CD8-positive, alpha-beta memory T cell (primary cell): ENCODE data around the gene CLDN17. TPM values are rescaled to one million over a fixed set of nuclear protein-coding genes. Genes with fewer than 3 reads are reported as not detected.

Source experiments
- CTCF ChIA-PET: fragments of 350-600 bp; sonication (Branson Sonifier 250); formaldehyde crosslinking; loops from one replicate; lab custom pipeline; 2021; ENCODE audit warnings: antibody characterized with exemption; lab: Charles Lee
- POLR2A ChIA-PET: fragments of 350-600 bp; sonication (Branson Sonifier 250); formaldehyde crosslinking; loops from one replicate; lab custom pipeline; 2021; ENCODE audit warnings: antibody characterized with exemption; lab: Charles Lee
- DNase-seq, 5 donors: peaks; one replicate each; pipeline versions ENCODE4 v3.0.0 to v3.0.0-alpha.2; 2020 to 2022; ENCODE audit warnings: mixed read lengths in 1 of 5
- H3K27ac ChIP-seq: one replicate; pipeline ENCODE4 v1.7.0; 2013; ENCODE audit warnings: low read depth, mild to moderate bottlenecking, low read length, moderate library complexity
- H3K27me3 ChIP-seq: 2 replicates; pipeline ENCODE4 v1.7.0; 2013; ENCODE audit warnings: low read length, mild to moderate bottlenecking; ENCODE audit not compliant: insufficient read depth, poor library complexity, severe bottlenecking
- H3K36me3 ChIP-seq: 2 replicates; pipeline ENCODE4 v1.7.0; 2013; ENCODE audit warnings: mild to moderate bottlenecking, low read length, moderate library complexity; ENCODE audit not compliant: insufficient read depth
- H3K4me1 ChIP-seq: 2 replicates; pipeline ENCODE4 v1.7.0; 2013; ENCODE audit warnings: mild to moderate bottlenecking, low read length, moderate library complexity; ENCODE audit not compliant: insufficient read depth
- H3K4me3 ChIP-seq: 2 replicates; pipeline ENCODE4 v1.7.0; 2013; ENCODE audit warnings: mild to moderate bottlenecking, low read length
- H3K9me3 ChIP-seq: 2 replicates; pipeline ENCODE4 v1.7.0; 2013; ENCODE audit warnings: mild to moderate bottlenecking, low read length
- H3K27ac Mint-ChIP-seq, 8 donors: one replicate each; pipeline ENCODE4 v1.8.0; 2020 to 2021; ENCODE audit warnings: mixed read lengths in 8 of 8, mild to moderate bottlenecking in 6 of 8, inconsistent platforms in 3 of 8, moderate library complexity in 3 of 8
- H3K27me3 Mint-ChIP-seq, 2 donors: one replicate each; pipeline ENCODE4 v1.8.0; 2020 to 2021; ENCODE audit warnings: mixed read lengths in 2 of 2, mild to moderate bottlenecking in 1 of 2, moderate library complexity in 1 of 2
- H3K36me3 Mint-ChIP-seq, 3 donors: one replicate each; pipeline ENCODE4 v1.8.0; 2020 to 2021; ENCODE audit warnings: mixed read lengths in 3 of 3, inconsistent platforms in 1 of 3, mild to moderate bottlenecking in 1 of 3
- H3K4me1 Mint-ChIP-seq, 3 donors: one replicate each; pipeline ENCODE4 v1.8.0; 2020 to 2021; ENCODE audit warnings: mixed read lengths in 3 of 3, inconsistent platforms in 1 of 3, mild to moderate bottlenecking in 1 of 3
- H3K4me3 Mint-ChIP-seq, 7 donors: one replicate each; pipeline ENCODE4 v1.8.0; 2020 to 2021; ENCODE audit warnings: mixed read lengths in 7 of 7, mild to moderate bottlenecking in 6 of 7, moderate library complexity in 4 of 7, inconsistent platforms in 2 of 7
- H3K9me3 Mint-ChIP-seq, 5 donors: one replicate each; pipeline ENCODE4 v1.8.0; 2020 to 2022; ENCODE audit warnings: mixed read lengths in 5 of 5, mild to moderate bottlenecking in 3 of 5, moderate library complexity in 2 of 5, inconsistent platforms in 1 of 5
- polyA plus RNA-seq: library from polyadenylated mRNA; unstranded; fragments of 300-500 nt; fragmentation: Illumina TruSeq; gene quantifications from one replicate; pipeline ENCODE4 v1.2.3, GENCODE V29; 2021
- total RNA-seq, 2 experiments: library from RNA; stranded (reverse); gene quantifications; one replicate each; pipeline ENCODE4 v1.2.3, GENCODE V29; 2021

The CLDN17 gene, protein sequence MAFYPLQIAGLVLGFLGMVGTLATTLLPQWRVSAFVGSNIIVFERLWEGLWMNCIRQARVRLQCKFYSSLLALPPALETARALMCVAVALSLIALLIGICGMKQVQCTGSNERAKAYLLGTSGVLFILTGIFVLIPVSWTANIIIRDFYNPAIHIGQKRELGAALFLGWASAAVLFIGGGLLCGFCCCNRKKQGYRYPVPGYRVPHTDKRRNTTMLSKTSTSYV
- total RNA-seq: not detected
- polyA plus RNA-seq: not detected

DNA sequence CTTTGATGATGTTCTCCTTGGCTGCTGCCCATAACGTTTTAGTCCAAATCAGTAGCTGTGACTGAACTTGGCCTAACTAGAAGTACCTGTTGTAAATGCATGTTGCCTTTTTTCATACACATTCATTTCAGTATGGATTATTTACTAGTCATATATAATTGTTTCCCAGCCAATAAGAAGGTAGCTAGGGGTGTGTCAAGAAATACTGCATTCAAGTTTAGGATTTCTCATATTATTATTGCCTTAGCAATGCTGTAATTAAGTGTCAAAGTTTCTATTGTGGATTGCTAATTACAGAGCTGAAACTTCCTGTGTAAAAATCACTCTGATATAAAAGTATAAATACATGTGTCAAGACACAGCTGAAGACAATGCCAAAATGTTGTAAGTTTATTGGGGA lies at the start of gene CLDN17:
Gene CLDN17 (minus strand): TSS at position 101 of the 400 bp plus-strand sequence. CDS start 188 bp downstream, outside the sequence.
- DNase-seq: no peak
- H3K27me3 ChIP-seq: no peaks in the 10 kb centered on the region
- H3K4me1 Mint-ChIP-seq: no peaks in the 10 kb centered on the region
- H3K27ac Mint-ChIP-seq: no peak within 1 kb of the TSS
- CTCF ChIA-PET: no interaction called here
- H3K27ac ChIP-seq: no peak within 1 kb of the TSS
- H3K9me3 ChIP-seq: no peaks in the 10 kb centered on the region
- POLR2A ChIA-PET: no interaction called here
- H3K36me3 ChIP-seq: no peaks in the 10 kb centered on the region
- no peaks in the 10 kb centered on the region for H3K4me1 ChIP-seq
- H3K4me3 ChIP-seq: no peak within 1 kb of the TSS
- peaks cover 2 to 8% (median 4%) of the 10 kb centered on the region in 5 donors for H3K9me3 Mint-ChIP-seq
- H3K36me3 Mint-ChIP-seq: no peaks in the 10 kb centered on the region
- no peak within 1 kb of the TSS for H3K4me3 Mint-ChIP-seq
- no peaks in the 10 kb centered on the region for H3K27me3 Mint-ChIP-seq

DNA sequence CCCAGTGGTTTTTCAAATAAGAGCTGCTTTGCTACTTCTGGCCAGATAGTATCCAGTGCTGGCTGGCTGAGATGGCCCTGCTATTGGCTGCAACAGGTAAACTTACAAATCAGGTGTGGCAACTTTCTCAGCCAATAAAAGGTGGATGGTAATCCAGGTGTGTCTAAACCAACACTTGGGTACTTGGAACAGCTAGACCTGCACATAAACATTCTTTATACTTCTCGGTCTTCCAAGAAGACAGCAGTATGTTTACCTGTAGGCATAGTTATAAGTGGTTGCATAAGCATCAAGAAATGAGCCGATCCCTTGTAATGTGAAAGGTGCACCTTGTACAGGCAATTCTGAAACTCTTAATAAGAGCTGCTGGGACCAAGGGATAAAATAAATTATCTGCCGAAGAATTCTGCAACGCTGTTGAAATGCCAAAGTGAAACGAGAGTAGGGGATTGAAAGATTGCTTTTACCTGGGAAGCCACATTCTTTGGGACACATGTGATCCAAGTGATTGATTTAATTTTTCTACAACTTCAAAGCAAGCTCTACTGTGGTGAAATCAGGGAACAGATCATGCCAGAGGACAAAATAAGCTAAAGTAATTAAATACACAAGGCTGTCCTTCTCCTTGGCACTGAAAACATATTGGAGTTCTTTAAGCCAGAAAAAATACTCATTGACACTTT lies 49.6 kb upstream of the CLDN17 start, which contains the start of gene CLDN8:
Gene CLDN8 (minus strand): TSS at position 57 of the 683 bp plus-strand sequence. CDS start 172 bp downstream, outside the sequence.
- Histone ChIP-seq H3K27ac (no peak within 1 kb of the TSS), H3K4me3 (no peak within 1 kb of the TSS), H3K4me1 (no peaks in the 10 kb centered on the region), H3K27me3 (no peaks in the 10 kb centered on the region), H3K9me3 (no peaks in the 10 kb centered on the region), H3K36me3 (no peaks in the 10 kb centered on the region)
- POLR2A ChIA-PET: no interaction called here
- Mint-ChIP-seq H3K36me3 (no peaks in the 10 kb centered on the region), H3K9me3 (peaks cover 2 to 6% (median 2%) of the 10 kb centered on the region in 5 donors), H3K27ac (no peak within 1 kb of the TSS), H3K4me1 (no peaks in the 10 kb centered on the region), H3K27me3 (no peaks in the 10 kb centered on the region), H3K4me3 (no peak within 1 kb of the TSS)
- DNase-seq: no peak
- CTCF ChIA-PET: no interaction called here

DNA sequence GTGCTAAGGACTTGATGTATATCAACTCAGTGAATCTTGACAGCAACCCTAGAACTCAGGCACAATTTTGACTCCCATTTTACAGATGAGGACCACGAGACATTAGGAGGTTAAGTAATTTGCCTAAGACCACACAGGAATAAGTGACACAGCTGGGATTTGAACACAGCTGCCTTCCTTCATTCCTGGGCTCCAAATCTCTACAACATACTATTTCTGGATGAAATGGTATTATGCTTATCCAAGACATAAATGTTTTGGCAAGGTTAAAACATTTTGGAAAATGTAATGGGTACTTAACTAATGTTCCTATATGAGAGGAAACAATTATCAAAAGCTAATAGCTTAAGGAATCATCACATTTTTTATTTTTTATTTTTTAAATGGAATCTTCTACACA lies 44.5 kb upstream of the CLDN17 start:
- no peaks in the 10 kb centered on the region for H3K27me3 ChIP-seq
- H3K36me3 ChIP-seq: no peaks in the 10 kb centered on the region
- no peaks in the 10 kb centered on the region for H3K4me1 Mint-ChIP-seq
- no peaks in the 10 kb centered on the region for H3K4me1 ChIP-seq
- DNase-seq: no peak
- CTCF ChIA-PET: no interaction called here
- no peaks in the 10 kb centered on the region for H3K9me3 ChIP-seq
- H3K4me3 ChIP-seq: no peak overlapping the region
- H3K9me3 Mint-ChIP-seq: peaks cover 1 to 11% (median 6%) of the 10 kb centered on the region in 5 donors
- no peak overlapping the region for H3K27ac ChIP-seq
- no peaks in the 10 kb centered on the region for H3K27me3 Mint-ChIP-seq
- POLR2A ChIA-PET: no interaction called here
- no peaks in the 10 kb centered on the region for H3K36me3 Mint-ChIP-seq
- no peak overlapping the region for H3K4me3 Mint-ChIP-seq
- no peak overlapping the region for H3K27ac Mint-ChIP-seq

DNA sequence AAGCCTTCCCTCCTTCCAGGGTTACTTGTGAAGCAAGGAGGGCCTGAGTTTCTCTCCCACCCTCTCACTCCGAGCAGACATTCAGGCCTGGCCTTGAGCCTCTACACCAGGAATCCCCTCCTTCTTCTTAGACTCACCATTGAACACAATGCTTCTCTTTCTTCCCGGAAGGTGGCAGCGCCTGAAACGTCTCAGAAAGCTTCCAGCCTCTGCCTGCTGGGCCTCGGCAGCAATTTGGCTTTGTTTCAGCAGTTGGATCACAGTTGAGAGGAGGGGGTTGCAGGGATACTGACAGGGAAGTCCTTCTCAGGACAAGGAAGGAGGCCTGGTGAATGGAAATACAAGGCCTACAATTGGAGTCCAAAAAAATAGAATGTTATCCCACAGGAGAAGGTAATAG lies 43.0 kb upstream of the CLDN17 start:
- Mint-ChIP-seq H3K9me3 (peaks cover 1 to 15% (median 6%) of the 10 kb centered on the region in 5 donors), H3K27ac (no peak overlapping the region), H3K4me3 (no peak overlapping the region), H3K36me3 (no peaks in the 10 kb centered on the region), H3K27me3 (no peaks in the 10 kb centered on the region), H3K4me1 (no peaks in the 10 kb centered on the region)
- no peak overlapping the region for H3K27ac ChIP-seq
- ChIA-PET CTCF (no interaction called here), POLR2A (no interaction called here)
- no peaks in the 10 kb centered on the region for H3K4me1 ChIP-seq
- H3K9me3 ChIP-seq: no peaks in the 10 kb centered on the region
- DNase-seq: no peak
- H3K36me3 ChIP-seq: no peaks in the 10 kb centered on the region
- no peak overlapping the region for H3K4me3 ChIP-seq
- H3K27me3 ChIP-seq: no peaks in the 10 kb centered on the region

DNA sequence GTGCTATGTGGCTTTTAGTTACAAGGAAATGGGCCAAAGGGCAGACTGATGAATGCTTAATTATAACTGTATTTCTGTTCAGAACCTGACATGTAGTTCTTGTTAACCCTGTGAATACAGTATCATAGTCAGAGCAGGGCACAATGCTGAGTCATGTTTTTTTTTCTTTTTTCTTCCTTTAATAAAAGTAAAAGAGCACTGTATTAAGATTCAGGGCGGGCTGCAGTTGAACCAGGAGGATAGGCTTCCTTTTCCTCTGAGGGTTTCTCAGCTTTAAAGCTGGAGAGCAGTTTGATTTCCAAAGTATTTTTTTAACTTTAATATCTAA lies 40.6 kb upstream of the CLDN17 start:
- no peaks in the 10 kb centered on the region for H3K36me3 ChIP-seq
- H3K4me1 Mint-ChIP-seq: no peaks in the 10 kb centered on the region
- ChIA-PET CTCF (no interaction called here), POLR2A (no interaction called here)
- H3K36me3 Mint-ChIP-seq: no peaks in the 10 kb centered on the region
- H3K27me3 ChIP-seq: no peaks in the 10 kb centered on the region
- H3K4me3 Mint-ChIP-seq: no peak overlapping the region
- DNase-seq: no peak
- H3K9me3 ChIP-seq: no peaks in the 10 kb centered on the region
- no peaks in the 10 kb centered on the region for H3K4me1 ChIP-seq
- H3K4me3 ChIP-seq: no peak overlapping the region
- H3K27me3 Mint-ChIP-seq: no peaks in the 10 kb centered on the region
- H3K27ac Mint-ChIP-seq: no peak overlapping the region
- peaks cover 0 to 15% (median 2%) of the 10 kb centered on the region in 5 donors for H3K9me3 Mint-ChIP-seq
- no peak overlapping the region for H3K27ac ChIP-seq

DNA sequence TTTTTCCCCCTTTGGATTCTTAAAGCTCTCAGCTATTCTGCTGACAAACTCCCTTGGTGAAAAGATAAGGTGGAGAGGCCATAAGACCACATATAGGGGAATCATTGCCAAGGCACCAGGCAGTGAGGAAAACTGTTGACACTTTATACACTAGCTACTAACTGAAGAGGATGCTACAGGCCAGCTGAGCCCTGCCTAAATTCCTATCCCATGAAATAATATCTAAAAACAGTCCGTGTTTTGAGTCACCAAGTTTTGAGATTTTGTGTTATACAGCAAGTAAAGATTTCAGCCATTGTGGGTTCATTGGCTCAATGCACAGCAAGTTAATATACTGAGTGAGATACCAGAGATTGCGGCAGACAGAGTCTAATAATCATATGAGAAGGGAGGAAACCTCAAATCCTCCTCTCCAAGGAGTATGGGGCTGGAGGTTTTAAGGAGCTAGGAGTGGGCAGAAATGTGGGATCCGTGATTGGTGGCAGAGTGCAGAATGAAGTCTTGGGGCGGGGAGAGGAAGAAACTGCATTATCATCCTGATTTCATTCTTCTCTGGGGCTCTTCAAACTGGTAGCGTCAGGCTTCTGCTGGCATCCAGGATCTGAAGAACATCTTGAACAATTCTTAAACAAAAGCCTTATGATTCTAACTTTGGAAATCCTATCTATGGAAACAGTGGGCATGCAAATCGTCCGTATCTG lies 40.1 kb upstream of the CLDN17 start:
- CTCF ChIA-PET: no interaction called here

DNA sequence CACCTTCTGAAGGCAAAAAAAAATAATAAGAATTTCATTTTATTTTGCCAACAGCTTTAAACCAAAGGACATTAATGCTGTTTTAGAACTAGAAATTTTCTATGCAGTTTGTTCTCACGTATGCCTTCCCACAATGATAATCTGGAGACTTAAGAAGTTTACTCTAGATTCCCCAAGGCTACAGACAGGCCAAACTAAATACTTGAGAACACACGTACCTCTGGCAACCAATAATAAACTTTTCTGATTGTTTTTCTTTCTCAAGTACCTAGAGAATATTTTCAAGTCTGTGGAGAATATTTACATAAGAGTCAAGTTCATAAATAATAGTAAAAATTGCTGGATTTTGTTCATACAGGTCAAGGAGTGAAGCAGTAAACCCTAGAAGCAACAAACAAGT lies 33.4 kb upstream of the CLDN17 start:
- CTCF ChIA-PET: no interaction called here
- H3K27me3 ChIP-seq: no peaks in the 10 kb centered on the region
- Mint-ChIP-seq H3K27ac (no peak overlapping the region), H3K36me3 (no peaks in the 10 kb centered on the region), H3K9me3 (peaks cover 0 to 12% (median 10%) of the 10 kb centered on the region in 5 donors), H3K27me3 (peaks cover 0 to 1% of the 10 kb centered on the region in 2 donors), H3K4me1 (no peaks in the 10 kb centered on the region), H3K4me3 (no peak overlapping the region)
- POLR2A ChIA-PET: no interaction called here
- H3K4me1 ChIP-seq: no peaks in the 10 kb centered on the region
- DNase-seq: no peak
- H3K27ac ChIP-seq: no peak overlapping the region
- H3K4me3 ChIP-seq: no peak overlapping the region
- H3K36me3 ChIP-seq: no peaks in the 10 kb centered on the region
- no peaks in the 10 kb centered on the region for H3K9me3 ChIP-seq

More for the DNA sequence above, 40.1 kb upstream of the CLDN17 start:
- Histone ChIP-seq H3K27ac (no peak overlapping the region), H3K27me3 (no peaks in the 10 kb centered on the region), H3K4me1 (no peaks in the 10 kb centered on the region), H3K36me3 (no peaks in the 10 kb centered on the region), H3K9me3 (no peaks in the 10 kb centered on the region), H3K4me3 (no peak overlapping the region)
- H3K4me1 Mint-ChIP-seq: no peaks in the 10 kb centered on the region
- H3K27me3 Mint-ChIP-seq: no peaks in the 10 kb centered on the region
- POLR2A ChIA-PET: no interaction called here
- no peak overlapping the region for H3K4me3 Mint-ChIP-seq
- DNase-seq: no peak
- H3K9me3 Mint-ChIP-seq: peaks cover 0 to 16% (median 2%) of the 10 kb centered on the region in 5 donors
- H3K27ac Mint-ChIP-seq: no peak overlapping the region
- H3K36me3 Mint-ChIP-seq: no peaks in the 10 kb centered on the region

DNA sequence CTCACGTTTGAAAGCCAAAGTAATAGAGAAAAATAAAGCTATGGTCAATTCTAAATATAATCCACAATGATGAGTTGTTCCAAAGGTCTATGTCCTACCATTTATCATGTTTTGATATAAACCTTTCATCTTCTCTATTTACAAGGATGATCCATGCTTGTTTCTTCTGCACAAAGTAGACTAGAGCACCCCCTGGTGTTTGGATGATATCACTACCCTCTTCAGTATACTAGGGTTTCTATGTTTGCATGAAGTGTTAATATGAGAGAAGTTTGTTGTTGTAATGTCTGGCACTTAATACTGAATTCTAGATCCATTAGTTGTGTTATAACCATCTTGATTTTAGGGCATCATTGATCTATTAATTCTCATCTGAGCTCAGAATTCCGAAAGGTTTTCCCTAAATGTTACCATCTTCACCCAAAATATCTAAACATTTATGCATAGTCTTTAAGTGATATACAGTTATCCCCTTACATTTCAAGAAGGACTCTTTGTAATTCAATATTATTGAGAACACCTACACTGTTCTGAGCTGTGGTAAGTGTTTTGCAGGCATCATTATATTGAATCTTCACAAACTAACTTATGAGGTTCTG lies 28.2 kb upstream of the CLDN17 start:
- Histone ChIP-seq H3K4me3 (no peak overlapping the region), H3K4me1 (no peaks in the 10 kb centered on the region), H3K9me3 (no peaks in the 10 kb centered on the region), H3K27ac (no peak overlapping the region), H3K27me3 (no peaks in the 10 kb centered on the region), H3K36me3 (no peaks in the 10 kb centered on the region)
- DNase-seq: no peak
- ChIA-PET CTCF (no interaction called here), POLR2A (no interaction called here)
- Mint-ChIP-seq H3K27me3 (no peaks in the 10 kb centered on the region), H3K4me1 (no peaks in the 10 kb centered on the region), H3K9me3 (peaks cover 0 to 6% (median 4%) of the 10 kb centered on the region in 5 donors), H3K36me3 (no peaks in the 10 kb centered on the region), H3K27ac (no peak overlapping the region), H3K4me3 (no peak overlapping the region)
